Liver (tissue), 9 donors: ENCODE data around the gene JAML. TPM values are rescaled to one million over a fixed set of nuclear protein-coding genes. Genes with fewer than 3 reads are reported as not detected.

ENCODE experiments used
- DNase-seq: peaks from one replicate; pipeline ENCODE4 v3.0.0-alpha.2; 2017; ENCODE audit warnings: low spot score
- H3K27ac ChIP-seq, 2 donors: one replicate each; pipeline ENCODE4 v1.7.0; 2013; ENCODE audit warnings: inconsistent platforms in 2 of 2, low read length in 2 of 2, control low read depth in 1 of 2, low read depth in 1 of 2, mild to moderate bottlenecking in 1 of 2
- H3K27me3 ChIP-seq, 4 donors: one replicate each; pipeline versions ENCODE4 v1.6.1 to v1.7.0; 2013; ENCODE audit warnings: low read length in 3 of 4, inconsistent platforms in 1 of 4, mild to moderate bottlenecking in 1 of 4, moderate library complexity in 1 of 4; ENCODE audit not compliant: control insufficient read depth in 4 of 4, insufficient read depth in 4 of 4
- H3K36me3 ChIP-seq, 4 donors: one replicate each; pipeline versions ENCODE4 v1.6.1 to v1.7.0; 2013; ENCODE audit warnings: low read length in 3 of 4, mild to moderate bottlenecking in 3 of 4, low read depth in 1 of 4, moderate library complexity in 1 of 4; ENCODE audit not compliant: control insufficient read depth in 4 of 4, insufficient read depth in 3 of 4
- H3K4me1 ChIP-seq, 4 donors: one replicate each; pipeline versions ENCODE4 v1.6.1 to v1.7.0; 2013; ENCODE audit warnings: low read length in 3 of 4, mild to moderate bottlenecking in 3 of 4, moderate library complexity in 1 of 4; ENCODE audit not compliant: control insufficient read depth in 4 of 4, insufficient read depth in 4 of 4
- H3K4me3 ChIP-seq, 3 donors: one replicate each; pipeline versions ENCODE4 v1.6.1 to v1.7.0; 2013; ENCODE audit warnings: low read length in 3 of 3, control low read depth in 1 of 3, low read depth in 1 of 3, mild to moderate bottlenecking in 1 of 3
- H3K9ac ChIP-seq, 2 donors: one replicate each; pipeline ENCODE4 v1.7.0; 2013; ENCODE audit warnings: low read length in 2 of 2, mild to moderate bottlenecking in 2 of 2, moderate library complexity in 2 of 2, control low read depth in 1 of 2, low read depth in 1 of 2
- H3K9me3 ChIP-seq, 4 donors: one replicate each; pipeline versions ENCODE4 v1.6.1 to v1.7.0; 2013; ENCODE audit warnings: low read length in 3 of 4; ENCODE audit not compliant: control insufficient read depth in 4 of 4
- EGR1 ChIP-seq, 2 donors: IDR thresholded peaks; 2 replicates each; pipeline ENCODE4 v1.6.1; 2016 to 2018; ENCODE audit warnings: antibody characterized with exemption in 2 of 2, low read depth in 2 of 2
- FOXA1 ChIP-seq: IDR thresholded peaks from 2 replicates; pipeline ENCODE4 v1.6.1; 2016; ENCODE audit warnings: antibody characterized with exemption
- GABPA ChIP-seq, 2 donors: IDR thresholded peaks in 1 of 2; conservative IDR thresholded peaks in 1 of 2; 2 replicates each; pipeline ENCODE4 v1.6.1; 2016; ENCODE audit warnings: antibody characterized with exemption in 2 of 2, mild to moderate bottlenecking in 1 of 2, moderate library complexity in 1 of 2
- HNF4A ChIP-seq, 2 donors: conservative IDR thresholded peaks; 2 replicates each; pipeline ENCODE4 v1.6.1; 2016; ENCODE audit warnings: antibody characterized with exemption in 2 of 2, mild to moderate bottlenecking in 2 of 2
- HNF4G ChIP-seq: IDR thresholded peaks from 2 replicates; pipeline ENCODE4 v1.6.1; 2016; ENCODE audit warnings: antibody characterized with exemption
- JUND ChIP-seq, 2 donors: IDR thresholded peaks; 2 replicates each; pipeline ENCODE4 v1.6.1; 2016; ENCODE audit warnings: antibody characterized with exemption in 2 of 2
- MAX ChIP-seq: IDR thresholded peaks from 2 replicates; pipeline ENCODE4 v1.6.1; 2016; ENCODE audit warnings: antibody characterized with exemption
- RAD21 ChIP-seq, 2 donors: IDR thresholded peaks; 2 replicates each; pipeline ENCODE4 v1.6.1; 2016; ENCODE audit warnings: antibody characterized with exemption in 2 of 2, mild to moderate bottlenecking in 2 of 2
- REST ChIP-seq: IDR thresholded peaks from 2 replicates; pipeline ENCODE4 v1.6.1; 2016; ENCODE audit warnings: antibody characterized with exemption, mild to moderate bottlenecking
- SP1 ChIP-seq: IDR thresholded peaks from 2 replicates; pipeline ENCODE4 v1.6.1; 2018; ENCODE audit warnings: antibody characterized with exemption, mild to moderate bottlenecking
- TAF1 ChIP-seq: conservative IDR thresholded peaks from 2 replicates; pipeline ENCODE4 v1.6.1; 2016; ENCODE audit warnings: antibody characterized with exemption, mild to moderate bottlenecking
- WGBS: extraction: QIAGEN DNeasy Blood & Tissue Kit; methylation state at CpG from one replicate; pipeline ENCODE4 v1.1.7; 2013; 5-methylcytosine and 5-hydroxymethylcytosine counted together
- polyA plus RNA-seq, 2 donors: library from polyadenylated mRNA; stranded (reverse) in 1 of 2; unstranded in 1 of 2; fragments of 200-250 nt in 1 of 2; fragments of >200 nt in 1 of 2; fragmentation: Nextera tagmentation in 1 of 2; extraction: Ambion mirVana in 1 of 2; gene quantifications; one replicate each; pipeline versions ENCODE4 v1.2.1 to v1.2.3, GENCODE V29; 2013 to 2015
- total RNA-seq, 2 donors: library from RNA; depleted of rRNA; stranded (reverse); fragments of >200 nt; gene quantifications; one replicate each; pipeline ENCODE4 v1.2.3, GENCODE V29; 2014
- donor health status: healthy.
- donor health status: healthy.
- donor health status: healthy.
- donor health status: healthy.
- donor health status: healthy.

JAML gene
- total and polyA plus RNA-seq, 4 donors = 2.2 to 13.5 (median 6.5) TPM

DNA sequence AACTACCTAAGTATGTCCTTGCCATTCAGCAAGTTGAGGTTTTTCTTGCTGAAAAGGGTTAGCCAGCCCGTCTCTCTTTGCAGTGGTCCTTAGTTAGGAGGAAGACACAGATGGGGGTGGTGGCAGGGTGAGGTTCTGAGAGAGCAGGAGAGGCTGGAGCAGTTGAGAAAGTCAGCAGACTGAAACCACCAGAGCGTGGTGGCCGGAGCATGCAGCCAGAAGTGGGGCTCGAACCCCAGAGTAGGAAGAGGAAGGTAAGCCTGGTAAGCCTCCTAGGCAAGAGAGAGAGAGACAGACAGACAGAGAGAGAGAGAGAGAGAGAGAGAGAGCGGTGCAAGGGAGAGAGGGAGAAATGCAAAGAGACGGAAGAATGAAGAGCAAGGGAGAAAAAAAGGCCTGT, 63.0 kb downstream of the JAML start:
- no peak overlapping the region for H3K4me3 ChIP-seq
- H3K4me1 ChIP-seq = no peaks in the 10 kb centered on the region
- TF ChIP-seq RAD21 (IDR thresholded peaks at IDR 0.05) = no peak
- no peak for TF ChIP-seq FOXA1
- no peak for TF ChIP-seq TAF1
- no peak for TF ChIP-seq EGR1 (IDR thresholded peaks at IDR 0.05; ENCODE audit: low read depth in 2 of 2)
- DNase-seq = no peak
- H3K9ac ChIP-seq = no peak overlapping the region
- H3K27ac ChIP-seq = no peak overlapping the region
- no peaks in the 10 kb centered on the region for H3K9me3 ChIP-seq
- H3K36me3 ChIP-seq = no peaks in the 10 kb centered on the region
- 84% methylated on average over 6 of the region's 6 CpGs for WGBS
- H3K27me3 ChIP-seq = peaks cover 0 to 9% (median 0%) of the 10 kb centered on the region in 4 donors

DNA sequence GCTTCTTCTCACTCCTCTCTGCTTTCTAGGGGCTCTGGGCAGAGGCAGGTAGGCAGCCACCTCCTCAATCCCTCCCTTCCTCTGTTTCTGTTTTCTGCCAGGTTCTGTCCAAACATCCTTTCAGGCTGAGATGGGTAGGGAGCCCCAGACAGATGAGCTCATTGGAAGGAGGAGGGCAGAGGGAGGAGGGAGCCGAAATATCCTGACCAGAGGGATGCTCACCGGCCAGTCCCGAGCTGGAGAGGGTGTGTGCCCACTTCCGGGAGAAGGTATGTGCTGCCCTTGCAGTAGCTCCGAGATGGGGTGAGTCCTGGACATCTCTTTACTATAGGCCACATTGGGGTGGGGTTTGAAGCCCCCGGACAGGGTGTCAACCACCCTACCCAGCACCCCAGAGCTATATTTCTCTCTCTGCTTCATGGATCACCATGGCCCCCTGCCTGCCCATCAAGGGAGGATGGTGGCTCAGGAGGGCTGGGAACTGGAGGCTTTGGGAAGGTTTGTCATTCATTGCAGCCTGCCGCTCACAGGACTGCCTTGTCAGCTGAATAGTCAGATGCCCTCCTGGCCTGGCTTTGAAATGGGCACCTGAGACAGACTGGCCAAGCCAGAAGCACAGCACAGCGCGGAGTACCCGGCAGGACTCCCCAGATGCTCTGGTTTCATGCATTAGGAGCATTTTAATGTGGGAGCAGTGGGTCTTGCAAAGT, 67.5 kb downstream of the JAML start:
- DNase-seq = no peak
- H3K27me3 ChIP-seq = peaks cover 5 to 30% (median 8%) of the 10 kb centered on the region in 4 donors
- no peak overlapping the region for H3K27ac ChIP-seq
- H3K36me3 ChIP-seq = no peaks in the 10 kb centered on the region
- no peak overlapping the region for H3K9ac ChIP-seq
- H3K9me3 ChIP-seq = no peaks in the 10 kb centered on the region
- no peak overlapping the region for H3K4me3 ChIP-seq
- TF ChIP-seq HNF4G (no peak), TAF1 (no peak), MAX (no peak), GABPA (IDR thresholded peaks at IDR 0.05 in 1 of 2, conservative IDR thresholded peaks at IDR 0.05 in 1 of 2) (no peak)
- WGBS = 38% methylated on average over 10 of the region's 10 CpGs
- H3K4me1 ChIP-seq = peaks cover 5 to 9% (median 6%) of the 10 kb centered on the region in 4 donors

- no peak for DNase-seq
- Histone ChIP-seq H3K27ac (no peak overlapping the region), H3K9ac (no peak overlapping the region), H3K4me1 (peaks cover 5 to 10% (median 6%) of the 10 kb centered on the region in 4 donors), H3K4me3 (no peak overlapping the region), H3K27me3 (peaks cover 7 to 30% (median 9%) of the 10 kb centered on the region in 4 donors), H3K9me3 (no peaks in the 10 kb centered on the region), H3K36me3 (no peaks in the 10 kb centered on the region)
- WGBS = 8% methylated on average over 21 of the region's 21 CpGs
- no peak for TF ChIP-seq FOXA1
- TF ChIP-seq HNF4G = no peak
- TF ChIP-seq GABPA (IDR thresholded peaks at IDR 0.05 in 1 of 2, conservative IDR thresholded peaks at IDR 0.05 in 1 of 2) = no peak
- TF ChIP-seq RAD21 (IDR thresholded peaks at IDR 0.05) = no peak
- TF ChIP-seq REST = no peak
- no peak for TF ChIP-seq HNF4A (conservative IDR thresholded peaks at IDR 0.05)
- no peak for TF ChIP-seq SP1
- no peak for TF ChIP-seq JUND (IDR thresholded peaks at IDR 0.05)
Observed at GRCh38 chr11:118156531-118157185, 68.2 kb downstream of the JAML start.
